Measurements from ENCODE around the gene PLAGL2.

GRCh38 chr20:32191422-32191821, 16.1 kb downstream of the PLAGL2 start:
- no peak for TF ChIP-seq CTCF (conservative IDR thresholded peaks at IDR 0.05 in 1 of 2, IDR thresholded peaks at IDR 0.05 in 1 of 2; ENCODE audit: low read depth in 1 of 2, low read length in 2 of 2)
- TF ChIP-seq EZH2 (IDR thresholded peaks at IDR 0.05; ENCODE audit: low read length, missing control alignments), result no peak

Data from fibroblast of lung (primary cell).